Measurements from ENCODE around the gene PLEKHG7. TPM values are rescaled to one million over a fixed set of nuclear protein-coding genes. Genes with fewer than 3 reads are reported as not detected.

The PLEKHG7 gene
- total RNA-seq, 1 donor from 2014 or later = not detected

GRCh38 chr12:92796650-92797049, 93.9 kb downstream of the PLEKHG7 start:
- DNase-seq (ENCODE audit: low spot score) = no peak

DNA sequence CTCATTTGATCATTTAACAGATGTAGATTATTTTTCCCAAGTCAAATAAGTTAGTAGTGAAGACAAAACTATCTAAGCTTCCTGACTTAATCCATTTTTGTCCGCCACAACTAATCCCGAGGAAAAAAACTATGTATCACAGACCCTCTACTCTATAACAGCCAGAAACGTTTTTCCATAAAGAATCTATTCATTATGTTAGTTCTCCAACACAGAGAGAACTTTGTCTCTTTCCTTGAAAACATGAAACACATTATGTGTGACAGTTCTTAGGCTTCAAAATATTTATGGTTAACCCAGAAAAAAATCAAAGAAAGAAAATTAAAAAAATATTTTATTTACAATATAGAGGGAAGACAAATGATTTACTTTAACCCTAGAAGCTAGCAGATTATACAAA, 100.1 kb downstream of the PLEKHG7 start:
- DNase-seq (ENCODE audit: low spot score) = no peak

DNA sequence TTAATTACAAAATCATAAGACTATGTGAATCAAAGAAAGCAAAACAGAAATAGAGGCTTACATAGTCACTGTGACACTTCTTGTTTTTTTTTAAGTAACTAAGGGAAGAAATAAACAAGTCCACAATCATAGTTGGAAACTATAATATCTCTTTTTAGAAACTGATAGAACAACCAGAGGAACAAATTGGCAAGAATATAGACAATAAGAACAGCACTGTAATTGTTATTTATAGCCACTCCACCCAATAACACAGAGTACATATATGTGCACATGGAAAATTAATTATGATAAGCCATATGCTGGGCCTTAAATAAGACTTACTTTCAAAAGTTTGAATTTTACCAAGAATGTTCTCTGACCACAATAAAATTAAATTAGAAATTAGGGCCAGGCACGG, 101.1 kb downstream of the PLEKHG7 start:
- no peak for DNase-seq (ENCODE audit: low spot score)

DNA sequence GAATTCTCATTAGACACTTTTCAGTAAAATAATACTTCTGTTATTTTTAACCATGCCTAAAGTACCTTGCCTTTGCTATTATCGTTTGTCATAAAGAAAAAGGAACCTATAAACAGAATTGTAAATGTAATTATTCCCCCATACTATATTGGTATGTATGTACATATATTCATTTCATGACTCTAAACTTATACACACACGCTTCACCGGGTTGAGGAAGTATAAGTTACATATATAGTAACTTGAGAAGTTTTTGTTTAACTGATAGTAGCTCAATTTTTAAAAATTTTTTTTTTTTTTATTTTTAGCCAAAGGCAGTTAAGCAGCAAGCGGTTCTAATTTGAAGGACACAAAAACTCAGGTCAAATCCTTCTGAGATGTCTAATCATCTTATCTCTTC, 107.6 kb downstream of the PLEKHG7 start:
- no peak for DNase-seq (ENCODE audit: low spot score)

DNA sequence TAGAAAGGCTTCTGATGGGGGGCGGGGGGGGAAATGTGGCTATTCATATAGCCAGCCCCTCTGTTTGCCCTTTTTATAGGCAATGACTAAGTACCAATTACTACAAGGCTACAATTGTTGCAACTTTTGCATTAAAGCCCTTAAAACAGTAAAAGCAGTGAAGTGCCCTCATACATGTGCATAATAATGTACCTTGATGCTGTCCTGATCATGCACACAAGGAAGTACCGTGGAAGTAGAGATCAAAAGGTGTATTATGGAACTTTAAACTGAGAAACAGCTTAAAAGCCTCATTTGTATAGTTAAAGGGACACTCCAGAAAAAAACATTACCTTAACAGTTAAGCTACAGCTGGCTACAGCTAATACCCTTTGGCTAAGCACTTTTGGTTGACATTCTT, 111.8 kb downstream of the PLEKHG7 start:
- no peak for DNase-seq (ENCODE audit: low spot score)

DNA sequence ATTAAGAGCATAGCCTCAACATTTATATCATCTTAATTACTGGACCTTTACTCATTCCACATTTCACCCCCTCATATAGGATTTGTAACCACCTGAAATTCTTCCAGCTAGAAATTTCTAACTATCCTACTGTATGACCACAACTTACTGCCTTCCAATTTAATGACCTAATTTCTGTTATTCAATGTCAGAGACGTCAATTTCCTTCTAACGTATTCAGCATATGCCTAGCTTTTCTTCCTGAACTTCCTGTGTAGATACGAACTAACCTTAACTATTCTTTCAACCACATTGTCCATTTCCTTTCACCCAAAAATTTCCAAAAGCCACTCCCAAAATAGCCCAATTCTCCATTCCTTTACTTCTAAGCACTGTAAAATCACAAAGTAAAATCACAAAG, 118.4 kb downstream of the PLEKHG7 start:
- no peak for DNase-seq (ENCODE audit: low spot score)

Other genes with a start within 250 kb of the PLEKHG7 start
- gene EEA1, start 226.3 kb downstream of the PLEKHG7 start, total RNA-seq = 58.7 TPM

Measured in mesenteric fat pad (tissue), 1 donor.